ENCODE measurements around the gene NAGLU. TPM values are rescaled to one million over a fixed set of nuclear protein-coding genes. Genes with fewer than 3 reads are reported as not detected.

The NAGLU gene
- total and polyA plus RNA-seq, 2 of the 13 experiments (the other 11 are each of a cell fraction or from before 2014, with no cell fraction given): 28.2 to 40.1 TPM

DNA sequence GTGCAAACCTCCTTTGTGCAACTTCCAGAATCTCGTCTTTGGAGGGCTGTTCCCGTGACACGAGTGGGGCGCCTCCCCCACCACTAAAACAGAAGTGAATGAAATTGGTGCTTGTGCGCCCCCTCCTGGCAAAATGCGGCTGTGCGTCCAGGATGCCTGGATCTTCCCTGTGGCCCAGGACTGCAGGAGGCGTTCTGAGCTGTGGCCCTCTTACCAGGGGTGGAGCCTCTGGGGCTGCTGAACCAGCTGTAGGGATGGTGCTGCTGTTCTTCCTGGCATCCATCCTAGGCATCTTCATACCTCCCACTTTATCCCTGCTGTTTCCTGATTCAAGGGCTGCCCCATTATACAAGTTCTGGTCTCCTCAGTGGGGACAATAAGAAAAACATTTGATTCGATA is 18.5 kb upstream of the NAGLU start (continued):
- TF ChIP-seq ZNF574 (CRISPR knock-in tag; IDR thresholded peaks at IDR 0.05) (peak; percentile 60), ZHX2 (IDR thresholded peaks at IDR 0.05; ENCODE audit: low read depth) (no peak), ZHX2 (CRISPR knock-in tag; IDR thresholded peaks at IDR 0.05; ENCODE audit: borderline replicate concordance) (0 out of 2 replicates have a peak, but pooled peaks have one; percentile 63), SP4 (CRISPR knock-in tag; IDR thresholded peaks at IDR 0.05) (0 out of 2 replicates have a peak, but pooled peaks have one; percentile 24), CENPT (CRISPR knock-in tag; IDR thresholded peaks at IDR 0.05; ENCODE audit: low read depth) (no peak), MEF2D (CRISPR knock-in tag; IDR thresholded peaks at IDR 0.05) (0 out of 2 replicates have a peak, but pooled peaks have one; percentile 1), ETV6 (CRISPR knock-in tag; conservative IDR thresholded peaks at IDR 0.05) (no peak), DMTF1 (CRISPR knock-in tag; IDR thresholded peaks at IDR 0.05) (no peak), ZNF792 (CRISPR knock-in tag; IDR thresholded peaks at IDR 0.05) (no peak; the same call in 1 of the 2 replicates), TRIM24 (CRISPR knock-in tag; IDR thresholded peaks at IDR 0.05) (0 out of 2 replicates have a peak, but pooled peaks have one; percentile 21), SRSF9 (IDR thresholded peaks at IDR 0.05; ENCODE audit: borderline replicate concordance, insufficient read depth, low read depth, low read length, poor library complexity, severe bottlenecking) (no peak), GATA4 (IDR thresholded peaks at IDR 0.05; ENCODE audit: borderline replicate concordance, low read depth) (no peak), ZNF569 (CRISPR knock-in tag; IDR thresholded peaks at IDR 0.05; ENCODE audit: borderline replicate concordance) (no peak), ZNF850 (CRISPR knock-in tag; conservative IDR thresholded peaks at IDR 0.05) (no peak), TBX2 (CRISPR knock-in tag; IDR thresholded peaks at IDR 0.05; ENCODE audit: borderline replicate concordance) (no peak)
- TF ChIP-seq, protein P1, sequence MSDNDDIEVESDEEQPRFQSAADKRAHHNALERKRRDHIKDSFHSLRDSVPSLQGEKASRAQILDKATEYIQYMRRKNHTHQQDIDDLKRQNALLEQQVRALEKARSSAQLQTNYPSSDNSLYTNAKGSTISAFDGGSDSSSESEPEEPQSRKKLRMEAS (IDR thresholded peaks at IDR 0.05): 0 out of 2 replicates have a peak, but pooled peaks have one; percentile 35
- TF ChIP-seq, protein P2, sequence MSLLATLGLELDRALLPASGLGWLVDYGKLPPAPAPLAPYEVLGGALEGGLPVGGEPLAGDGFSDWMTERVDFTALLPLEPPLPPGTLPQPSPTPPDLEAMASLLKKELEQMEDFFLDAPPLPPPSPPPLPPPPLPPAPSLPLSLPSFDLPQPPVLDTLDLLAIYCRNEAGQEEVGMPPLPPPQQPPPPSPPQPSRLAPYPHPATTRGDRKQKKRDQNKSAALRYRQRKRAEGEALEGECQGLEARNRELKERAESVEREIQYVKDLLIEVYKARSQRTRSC (CRISPR knock-in tag; IDR thresholded peaks at IDR 0.05; ENCODE audit: low read depth): no peak

All from HepG2 (cell line).